HG03175 (cell line): Measurements from ENCODE around the gene BRD2.
A peak's percentile ranks its signal among the peaks of the same experiment; 100 is the strongest.
"Not testable (repeated sequence)": the region's sequence is repeated elsewhere in the genome, so short reads cannot be mapped to it uniquely, and the experiment has no call there.

Experiments used
- ATAC-seq: cut with Tn5 transposase; IDR thresholded peaks from one replicate; pipeline ENCODE4 v1.9.1; 2021; ENCODE audit warnings: mild to moderate bottlenecking, moderate library complexity; ENCODE audit not compliant: unreplicated experiment

BRD2 gene

GRCh38 chr6:32968093-32968866 is at the start of gene BRD2:
TSS of gene BRD2 (plus strand) at chr6:32968594. CDS start at chr6:32972899, 4,305 bp downstream.
- ATAC-seq: peak; percentile 36

GRCh38 chr6:32920715-32921114 is 47.7 kb upstream of the BRD2 start:
- ATAC-seq: no peak

- no peak for ATAC-seq
Observed at GRCh38 chr6:32922083-32922482, 46.3 kb upstream of the BRD2 start.

- no peak for ATAC-seq
Observed at GRCh38 chr6:32931211-32931610, 37.2 kb upstream of the BRD2 start.

GRCh38 chr6:32932132-32932868 is 36.1 kb upstream of the BRD2 start:
- ATAC-seq: no peak

- no peak for ATAC-seq
Observed at GRCh38 chr6:32933661-32934085, 34.7 kb upstream of the BRD2 start.

GRCh38 chr6:32935551-32936238 is 32.7 kb upstream of the BRD2 start:
- no peak for ATAC-seq

GRCh38 chr6:32936239-32937152 is 31.9 kb upstream of the BRD2 start:
- no peak for ATAC-seq

GRCh38 chr6:32937230-32937633 is 31.2 kb upstream of the BRD2 start:
- no peak for ATAC-seq

- no peak for ATAC-seq
Observed at GRCh38 chr6:32938494-32938893, 29.9 kb upstream of the BRD2 start.

GRCh38 chr6:32940656-32941213 is 27.7 kb upstream of the BRD2 start, which contains the start of gene HLA-DMB:
TSS of gene HLA-DMB (minus strand) at chr6:32941028. CDS start at chr6:32940807, 221 bp downstream.
- peak; percentile 58 for ATAC-seq

- peak; percentile 51 for ATAC-seq
Observed at GRCh38 chr6:32941214-32941768, 27.1 kb upstream of the BRD2 start.

GRCh38 chr6:32942555-32943123 is 25.8 kb upstream of the BRD2 start:
- ATAC-seq: not testable (repeated sequence)

- peak; percentile 48 for ATAC-seq
Observed at GRCh38 chr6:32943864-32944649, 24.3 kb upstream of the BRD2 start.

- ATAC-seq: no peak
Observed at GRCh38 chr6:32945108-32945760, 23.2 kb upstream of the BRD2 start.

GRCh38 chr6:32945953-32946352 is 22.4 kb upstream of the BRD2 start:
- no peak for ATAC-seq

- ATAC-seq: no peak
Observed at GRCh38 chr6:32946893-32947292, 21.5 kb upstream of the BRD2 start.
